ENCODE data around the gene TSC22D3.

The TSC22D3 gene

DNA sequence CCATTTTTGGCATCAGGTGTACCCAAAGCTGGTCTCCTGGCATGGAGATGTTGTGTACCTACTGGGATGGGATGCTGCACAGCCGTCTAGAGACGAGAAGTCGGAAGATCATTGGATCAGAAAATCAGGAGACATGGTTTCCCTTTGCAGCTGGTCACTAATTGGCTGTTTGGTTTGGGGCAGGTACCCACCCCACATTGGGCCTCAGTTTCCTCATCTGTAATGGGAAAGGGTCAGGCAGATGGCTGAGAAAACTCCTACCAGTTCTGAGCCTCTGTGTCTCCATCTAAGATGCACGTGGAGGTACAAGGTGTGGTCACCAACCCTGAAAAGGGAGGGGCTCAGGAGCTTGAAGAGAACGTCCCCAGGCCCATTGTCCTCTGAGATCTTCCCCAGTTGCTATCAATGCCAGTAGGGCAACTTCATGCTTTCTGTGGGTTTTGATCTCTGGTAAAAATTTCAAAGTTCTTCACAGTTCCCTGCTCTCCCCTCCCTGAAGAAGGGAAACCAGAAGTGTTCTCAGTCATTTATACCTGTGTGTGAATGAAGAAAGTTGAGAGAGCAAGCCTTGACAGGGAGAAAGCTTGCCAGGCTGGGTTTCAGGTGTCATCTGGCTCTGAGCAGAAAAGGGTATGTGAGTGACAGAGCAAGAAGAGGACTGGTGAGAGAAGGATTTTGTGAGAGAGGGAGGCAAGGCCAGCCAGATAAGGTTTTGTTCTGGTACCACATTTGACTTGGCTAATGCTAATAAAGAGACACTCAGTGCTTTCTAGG lies 15.1 kb downstream of the TSC22D3 start:
- DNase-seq (ENCODE audit: low read depth in 2 of 2), result no peak

DNA sequence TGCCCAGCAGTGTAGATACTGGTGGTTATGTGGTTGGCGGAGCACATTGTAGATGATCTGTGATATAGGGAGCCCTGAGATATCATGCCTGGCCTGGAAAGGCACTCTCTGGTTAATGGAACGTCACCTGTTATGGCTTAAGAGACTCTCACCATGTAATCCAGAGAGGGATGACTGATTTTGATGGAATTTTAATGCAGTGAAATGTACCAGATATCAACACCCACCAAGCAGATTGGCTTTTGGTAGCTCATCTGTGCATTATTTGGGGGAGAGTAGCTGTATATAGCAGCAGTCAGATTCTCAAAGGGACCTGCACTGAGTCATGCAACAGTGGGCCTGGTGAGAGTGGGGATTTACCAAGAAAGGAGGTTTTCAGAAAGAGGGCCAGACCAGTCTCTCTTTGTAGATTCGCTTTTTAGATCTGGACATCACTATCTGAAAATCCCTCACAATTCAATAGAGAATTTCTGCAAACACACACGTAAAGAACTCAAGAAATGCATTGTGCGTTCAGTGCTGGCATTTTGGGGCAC lies 17.3 kb downstream of the TSC22D3 start:
- no peak for DNase-seq (ENCODE audit: low read depth in 2 of 2)

DNA sequence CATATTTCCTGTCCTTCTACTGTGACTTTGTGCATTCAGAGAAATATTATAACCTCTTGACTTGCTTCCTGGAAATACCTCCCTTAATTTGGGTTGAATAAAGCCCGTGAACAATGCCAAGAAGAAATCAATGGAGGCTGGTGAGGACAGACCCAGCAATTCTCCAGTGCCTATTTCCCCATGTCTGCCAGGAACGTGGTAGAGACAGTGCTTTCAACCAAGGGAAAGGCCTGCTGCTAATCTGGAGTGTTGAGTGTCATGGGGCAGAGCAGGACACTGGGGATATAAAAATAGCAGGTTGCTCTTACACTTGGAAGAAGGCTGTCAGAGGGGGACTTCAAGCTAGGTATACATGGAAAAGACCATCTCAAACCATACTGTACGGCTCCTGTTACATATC lies 19.9 kb downstream of the TSC22D3 start:
- DNase-seq (ENCODE audit: low read depth in 2 of 2), result no peak

DNA sequence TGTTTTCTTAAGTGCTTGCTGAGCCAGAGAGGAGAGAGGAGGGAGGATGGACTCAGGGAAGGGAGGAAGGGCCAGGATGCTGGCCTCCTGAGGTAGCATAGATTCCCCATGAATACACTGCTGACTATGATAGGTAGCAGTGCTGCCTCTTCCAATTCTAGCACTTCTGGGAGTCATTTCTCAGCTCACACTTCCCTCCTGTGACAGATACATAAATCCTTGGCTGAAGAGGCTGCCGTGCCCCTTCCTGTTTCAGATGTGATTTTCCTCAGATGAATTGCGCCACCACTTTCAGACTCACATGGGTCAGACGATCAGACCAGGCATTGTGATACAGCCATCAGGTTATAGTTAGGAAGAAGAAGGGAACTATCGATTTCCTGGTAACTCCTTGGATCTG lies 22.4 kb downstream of the TSC22D3 start:
- no peak for DNase-seq (ENCODE audit: low read depth in 2 of 2)

DNA sequence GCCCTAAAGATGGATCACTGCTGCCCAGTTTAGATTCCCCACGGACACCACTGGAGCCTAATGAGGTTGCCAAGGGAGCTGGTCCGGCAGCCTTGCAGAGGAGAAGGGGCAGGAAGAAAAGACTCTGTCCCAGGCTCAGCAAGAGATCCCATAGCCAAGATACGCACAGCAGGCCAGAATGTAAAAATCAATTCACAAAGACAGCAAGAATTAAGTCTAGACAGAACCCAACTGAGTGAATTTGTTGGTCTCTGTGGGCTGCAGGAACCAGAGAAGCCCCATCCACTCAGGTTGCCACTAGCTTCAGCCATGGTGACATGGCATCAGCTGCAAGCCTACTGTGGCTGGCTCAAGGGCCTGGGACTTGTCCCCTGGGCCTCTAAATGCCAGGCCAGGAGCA lies 22.9 kb downstream of the TSC22D3 start:
- no peak for DNase-seq (ENCODE audit: low read depth in 2 of 2)

DNA sequence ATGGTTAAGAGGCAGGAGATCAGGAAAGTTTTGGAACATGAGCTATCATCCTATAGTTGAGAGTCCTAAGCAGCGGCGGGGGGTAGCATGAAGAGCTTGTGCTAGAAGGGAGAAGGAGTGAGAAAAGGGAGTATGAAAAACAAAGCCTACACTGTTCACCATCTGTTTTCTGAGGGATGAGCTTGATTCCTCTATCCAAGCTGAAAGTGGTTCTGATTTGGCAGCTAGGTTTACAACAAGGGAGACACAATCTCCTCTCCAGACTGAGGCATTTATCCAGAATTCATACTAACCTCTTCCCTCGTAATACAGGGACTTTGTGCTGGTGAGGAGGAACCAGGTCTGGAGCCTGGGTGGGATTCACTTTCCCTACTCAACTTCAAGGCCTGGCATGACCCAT lies 23.5 kb downstream of the TSC22D3 start:
- no peak for DNase-seq (ENCODE audit: low read depth in 2 of 2)

DNA sequence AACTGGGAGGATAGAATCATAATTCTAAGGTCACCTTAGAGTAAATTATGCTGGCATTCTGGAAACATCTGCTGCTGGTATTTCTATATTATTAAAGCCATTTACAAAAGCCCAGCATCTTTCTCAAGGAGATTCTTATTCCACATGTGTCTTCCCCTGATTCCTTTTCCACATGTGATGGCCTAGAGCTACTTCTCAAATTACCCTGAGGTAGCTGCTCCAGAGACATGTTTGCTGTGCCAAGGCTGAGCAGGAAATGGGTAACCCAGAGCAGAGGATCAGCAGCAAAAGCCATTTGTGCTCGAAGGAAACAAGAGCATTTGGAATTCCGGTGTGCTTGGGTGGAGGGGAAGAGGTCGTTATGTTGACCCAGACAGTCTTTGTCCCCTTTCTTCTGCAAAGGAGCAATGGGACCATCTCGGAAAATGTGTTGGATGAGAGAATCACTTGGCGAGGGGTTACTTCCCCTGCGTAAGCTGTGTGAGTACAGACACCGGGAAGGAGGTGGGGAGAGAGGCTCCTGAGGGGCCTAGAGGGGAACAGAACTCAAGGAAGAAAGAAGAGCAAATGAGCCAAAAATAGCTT lies 24.6 kb downstream of the TSC22D3 start:
- no peak for DNase-seq (ENCODE audit: low read depth in 2 of 2)

DNA sequence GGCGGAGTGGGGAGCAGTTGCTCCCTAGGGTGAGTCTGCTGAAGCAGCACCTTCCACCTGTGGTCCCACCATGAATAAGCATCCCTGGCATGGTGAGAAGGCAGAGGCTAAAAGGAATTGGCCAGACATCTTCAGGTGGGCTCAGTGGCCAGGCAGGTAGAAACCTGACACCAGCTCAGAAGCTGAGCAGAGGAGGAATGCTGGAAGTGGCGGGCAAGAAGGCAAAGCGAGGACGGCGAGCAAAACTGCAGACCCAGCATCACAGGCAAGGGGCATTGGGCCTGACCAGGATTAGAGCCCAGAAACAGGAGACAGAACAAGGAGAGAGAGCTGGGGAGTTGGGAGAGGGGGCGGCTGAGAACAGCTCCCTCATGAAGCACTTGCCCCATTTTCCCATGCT lies 25.3 kb downstream of the TSC22D3 start:
- no peak for DNase-seq (ENCODE audit: low read depth in 2 of 2)

DNA sequence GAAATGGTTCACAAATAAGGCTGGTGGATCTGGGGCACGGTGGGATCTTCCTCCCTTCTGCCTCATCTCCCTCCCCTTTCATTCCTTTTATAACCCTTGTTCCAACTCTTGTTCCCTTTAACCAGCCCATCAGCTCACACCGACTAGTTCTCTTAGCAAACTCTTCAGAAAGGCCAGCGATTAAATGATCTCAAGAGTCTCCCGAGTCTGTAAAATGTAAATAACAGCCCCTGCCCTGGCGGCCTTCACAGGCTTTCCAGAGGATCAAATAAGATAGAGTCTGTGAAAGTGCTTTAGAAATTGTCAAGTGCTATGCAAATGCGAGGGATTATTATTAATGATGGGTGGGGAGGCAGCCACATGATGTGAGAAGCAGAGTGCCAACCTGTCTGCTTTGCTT lies 27.1 kb downstream of the TSC22D3 start:
- DNase-seq (ENCODE audit: low read depth in 2 of 2), result no peak

DNA sequence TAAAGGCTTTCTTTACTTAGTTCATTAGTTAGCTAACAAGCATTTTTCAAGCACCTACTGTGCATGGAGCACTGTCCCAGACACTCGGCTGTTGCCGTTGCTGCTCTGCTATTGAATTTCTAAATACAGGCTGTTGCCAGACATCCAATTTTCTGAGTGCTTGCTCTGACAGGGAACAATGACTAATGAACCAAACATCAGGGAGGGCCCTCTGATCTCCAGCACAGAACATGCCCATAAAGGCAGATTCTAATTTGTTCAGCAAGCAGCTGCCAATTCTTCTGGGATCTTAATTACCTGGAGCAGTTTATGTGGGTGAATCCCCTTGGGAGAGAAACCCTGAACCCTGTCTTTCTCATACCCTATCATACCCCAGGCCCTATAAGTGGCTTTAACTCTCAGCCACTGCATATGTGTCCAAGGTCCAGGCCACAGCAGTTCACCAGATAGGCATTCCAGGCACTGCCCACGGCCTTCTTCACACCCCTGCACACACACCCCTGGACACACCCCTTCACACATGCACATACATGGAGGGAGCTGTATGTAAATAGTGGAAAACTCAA lies 27.9 kb downstream of the TSC22D3 start:
- DNase-seq (ENCODE audit: low read depth in 2 of 2), result no peak

DNA sequence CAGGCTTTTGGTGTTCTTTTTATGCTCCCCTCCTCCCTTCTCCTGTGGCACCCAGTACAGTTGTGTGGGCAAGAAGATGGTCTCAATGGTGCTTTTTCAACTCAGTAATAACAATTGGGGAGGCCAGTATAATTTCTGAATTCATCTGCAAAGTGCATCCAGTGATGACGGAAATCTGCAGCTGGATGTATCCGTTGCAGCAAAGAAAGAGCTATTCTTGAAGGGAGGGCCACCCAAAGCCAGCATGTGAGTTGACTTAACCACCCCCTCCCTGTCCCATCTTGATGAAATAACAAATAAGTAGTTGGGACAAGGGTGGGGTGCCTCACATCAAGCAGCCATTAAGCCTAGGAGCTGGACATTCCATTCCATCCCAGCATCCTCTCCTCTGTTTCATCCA lies 30.7 kb downstream of the TSC22D3 start:
- DNase-seq (ENCODE audit: low read depth in 2 of 2), result no peak

DNA sequence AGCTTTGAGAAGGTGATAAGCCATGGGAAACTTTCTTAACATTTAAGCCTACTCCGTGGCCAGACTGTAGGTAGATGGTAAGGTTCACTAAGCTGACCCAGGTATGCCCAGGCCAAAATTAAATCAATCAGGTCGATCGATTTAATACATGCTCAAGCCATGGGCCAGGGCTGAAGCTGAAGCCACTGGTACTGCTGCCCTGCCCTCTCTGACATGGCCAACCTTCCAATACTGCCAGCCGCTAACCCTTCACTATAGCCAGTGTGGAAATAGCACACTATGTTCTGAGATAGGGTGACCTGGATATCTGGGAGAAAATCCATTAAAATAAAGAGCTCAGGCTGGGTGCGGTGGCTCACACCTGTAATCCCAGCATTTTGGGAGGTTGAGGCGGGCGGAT lies 31.6 kb downstream of the TSC22D3 start:
- DNase-seq (ENCODE audit: low read depth in 2 of 2), result no peak

DNA sequence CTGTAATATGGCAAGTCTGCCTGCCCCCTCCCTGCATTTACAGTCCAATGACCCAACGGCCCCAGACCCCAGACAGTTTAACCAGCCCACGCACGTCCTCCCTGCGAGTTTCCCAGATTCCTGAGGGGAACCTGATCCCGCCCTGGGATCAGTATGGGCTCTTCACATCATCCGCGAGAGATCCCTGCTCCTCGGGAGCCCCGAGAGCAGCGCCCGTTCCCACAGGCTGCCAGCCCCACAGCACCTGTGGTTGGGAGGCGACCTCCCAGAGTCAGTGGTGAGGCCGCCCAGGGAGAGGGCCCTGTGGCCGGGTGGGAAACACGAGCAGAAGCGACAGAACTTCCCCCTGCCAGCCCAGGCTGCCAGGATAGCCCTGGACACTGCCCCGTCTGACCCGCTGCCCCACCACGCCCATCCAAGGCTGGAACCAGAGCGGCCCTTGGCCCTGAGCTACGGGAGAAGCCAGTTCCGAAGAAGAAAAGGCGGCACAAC lies 32.8 kb downstream of the TSC22D3 start:
- DNase-seq (ENCODE audit: low read depth in 2 of 2), result no peak

DNA sequence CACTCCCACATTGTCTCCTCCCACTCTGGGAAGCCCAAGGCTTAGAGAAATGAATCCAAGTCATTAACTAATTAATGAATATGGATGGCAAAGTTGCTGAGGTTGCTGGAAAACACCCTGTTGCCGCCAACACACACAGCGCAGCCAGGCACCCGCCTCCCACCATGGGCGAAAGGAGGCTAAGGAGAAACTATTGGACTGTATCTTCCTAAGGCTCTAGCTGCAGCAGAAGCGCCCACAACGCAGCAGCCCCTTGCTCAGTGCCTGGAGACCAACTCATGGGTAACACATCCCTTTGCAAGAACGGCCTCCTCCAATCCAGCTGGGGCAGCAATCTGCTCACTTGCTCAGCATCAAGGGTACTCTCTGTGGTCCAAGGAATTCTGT lies 34.2 kb downstream of the TSC22D3 start:
- no peak for DNase-seq (ENCODE audit: low read depth in 2 of 2)

DNA sequence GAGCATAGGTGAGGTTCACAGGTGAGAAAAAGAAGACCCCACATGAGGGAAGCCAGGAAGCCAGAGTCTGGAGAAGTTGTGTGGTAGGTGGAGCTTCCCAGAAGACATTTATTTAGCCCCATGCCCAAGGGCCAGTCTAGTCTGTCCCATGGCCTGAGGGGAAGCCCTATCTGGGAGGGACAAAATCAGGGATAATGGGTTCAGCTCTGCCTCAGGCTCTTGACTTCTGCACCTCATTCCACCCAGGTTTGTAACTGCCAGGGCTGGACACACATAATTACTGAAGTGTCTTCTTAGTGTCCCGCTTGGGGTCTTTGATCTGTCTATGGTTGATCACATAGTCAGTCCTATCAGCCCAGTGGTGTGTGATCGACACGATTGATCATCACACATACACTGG lies 36.0 kb downstream of the TSC22D3 start:
- no peak for DNase-seq (ENCODE audit: low read depth in 2 of 2)

DNA sequence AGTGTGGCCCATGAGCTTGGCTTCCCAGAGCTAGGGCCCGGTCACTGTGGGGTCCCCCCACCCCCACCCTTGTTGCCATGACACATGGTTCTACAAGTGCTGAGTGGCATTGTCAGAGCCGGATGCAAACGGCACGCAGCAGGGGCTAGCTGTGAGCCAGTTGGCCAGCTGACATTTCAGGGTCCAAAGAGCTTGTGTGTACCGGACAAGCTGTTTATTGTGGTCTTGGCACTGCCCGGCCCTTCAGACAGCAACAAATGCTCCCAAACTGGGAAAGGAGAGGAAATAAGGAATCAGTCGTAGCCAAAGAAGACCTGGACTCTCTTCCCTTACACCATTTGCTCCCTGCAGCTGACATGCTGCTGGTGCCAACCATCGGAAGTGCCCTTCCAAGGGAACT lies 36.8 kb downstream of the TSC22D3 start:
- DNase-seq (ENCODE audit: low read depth in 2 of 2), result no peak

DNA sequence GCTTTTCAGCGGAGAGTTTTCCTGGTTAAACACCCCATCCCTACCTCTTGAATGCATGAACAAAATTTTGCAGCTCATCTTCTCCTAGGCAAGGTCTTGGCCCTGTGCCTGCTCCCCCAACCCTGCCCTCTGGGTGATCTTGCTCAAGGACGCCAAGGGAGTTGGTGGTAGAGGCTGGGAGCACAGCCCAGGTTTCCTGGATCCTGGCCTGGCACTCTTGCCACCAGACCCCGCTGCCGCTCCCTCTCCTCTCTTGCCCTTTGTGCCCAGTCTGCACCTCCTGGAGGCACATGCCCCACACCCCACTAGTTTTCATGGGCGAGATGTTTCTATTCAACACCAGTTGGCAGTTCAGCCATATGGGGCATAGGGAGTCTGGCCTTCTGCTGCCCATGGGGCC lies 37.3 kb downstream of the TSC22D3 start:
- no peak for DNase-seq (ENCODE audit: low read depth in 2 of 2)

DNA sequence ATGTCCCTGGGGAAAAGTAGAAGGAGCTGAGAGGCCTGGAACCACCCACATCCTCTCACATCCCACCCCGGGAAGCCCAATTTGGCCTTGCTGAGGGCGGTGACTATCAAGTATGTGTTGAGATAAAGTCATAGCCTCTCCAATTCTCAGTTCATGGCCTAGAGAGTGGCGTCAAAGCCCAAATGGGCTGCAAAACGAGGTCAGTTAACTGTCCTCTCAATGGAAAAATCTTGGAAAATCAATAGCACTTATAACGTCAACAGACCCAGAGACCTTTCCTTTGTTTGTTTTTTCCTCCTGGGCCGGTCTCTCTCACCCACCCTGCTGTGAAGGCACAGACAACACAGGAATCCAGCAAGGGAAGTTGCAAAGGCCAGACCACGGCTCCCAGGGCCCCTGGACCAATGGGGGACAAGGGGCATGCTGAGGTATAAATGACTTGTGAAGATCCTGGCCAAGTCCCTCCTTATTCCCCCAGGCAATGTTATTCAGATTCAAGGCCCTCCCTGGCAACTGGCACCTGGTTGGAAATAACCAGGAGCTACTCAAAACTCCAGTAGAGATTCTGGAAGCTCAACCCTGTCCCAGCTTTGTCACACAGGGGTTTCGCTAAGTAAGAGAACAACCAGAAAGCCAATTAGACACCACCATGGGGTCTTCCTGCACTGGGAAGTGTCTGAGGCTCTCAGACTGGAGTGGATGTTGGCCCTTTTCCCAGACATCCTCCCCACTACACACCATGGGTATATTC lies 38.6 kb downstream of the TSC22D3 start:
- no peak for DNase-seq (ENCODE audit: low read depth in 2 of 2)

DNA sequence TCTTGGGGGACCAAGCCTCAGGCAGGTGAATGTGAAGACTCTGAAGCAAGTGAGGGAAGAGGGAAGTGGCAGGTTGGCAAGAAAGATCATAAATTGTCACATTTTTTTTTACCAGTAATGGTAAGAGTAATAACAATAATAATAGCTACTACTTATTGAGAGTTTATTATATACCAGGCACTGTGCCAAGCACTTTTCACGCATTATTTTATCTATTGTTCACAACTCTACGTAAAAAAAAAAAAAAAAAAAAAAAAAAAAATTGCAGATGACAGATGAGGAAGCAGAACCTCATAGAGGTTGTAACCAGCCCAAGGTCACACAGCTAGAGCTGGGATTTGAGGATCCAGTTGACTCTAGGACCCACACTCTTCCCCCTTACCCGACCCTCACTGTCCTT lies 40.9 kb downstream of the TSC22D3 start:
- no peak for DNase-seq (ENCODE audit: low read depth in 2 of 2)

DNA sequence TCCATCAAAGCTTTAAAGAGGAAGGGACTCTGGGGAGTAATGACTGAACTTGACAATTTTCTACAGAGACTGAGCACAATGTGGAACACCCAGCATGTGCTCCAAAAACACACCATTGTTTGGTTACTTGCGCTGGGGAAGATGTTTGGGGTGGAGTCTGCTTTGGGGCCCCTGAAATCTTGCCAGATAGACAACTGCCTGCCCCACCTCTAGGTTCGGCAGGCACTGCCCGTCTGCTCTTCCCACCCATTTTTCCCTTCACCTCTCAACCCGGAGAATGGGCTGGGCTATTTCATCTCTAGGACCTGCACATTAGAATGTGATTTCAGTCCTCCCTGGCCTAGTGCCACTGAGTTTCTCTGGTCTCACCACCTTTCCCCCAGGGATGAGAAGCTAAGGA lies 41.9 kb downstream of the TSC22D3 start:
- DNase-seq (ENCODE audit: low read depth in 2 of 2), result no peak

DNA sequence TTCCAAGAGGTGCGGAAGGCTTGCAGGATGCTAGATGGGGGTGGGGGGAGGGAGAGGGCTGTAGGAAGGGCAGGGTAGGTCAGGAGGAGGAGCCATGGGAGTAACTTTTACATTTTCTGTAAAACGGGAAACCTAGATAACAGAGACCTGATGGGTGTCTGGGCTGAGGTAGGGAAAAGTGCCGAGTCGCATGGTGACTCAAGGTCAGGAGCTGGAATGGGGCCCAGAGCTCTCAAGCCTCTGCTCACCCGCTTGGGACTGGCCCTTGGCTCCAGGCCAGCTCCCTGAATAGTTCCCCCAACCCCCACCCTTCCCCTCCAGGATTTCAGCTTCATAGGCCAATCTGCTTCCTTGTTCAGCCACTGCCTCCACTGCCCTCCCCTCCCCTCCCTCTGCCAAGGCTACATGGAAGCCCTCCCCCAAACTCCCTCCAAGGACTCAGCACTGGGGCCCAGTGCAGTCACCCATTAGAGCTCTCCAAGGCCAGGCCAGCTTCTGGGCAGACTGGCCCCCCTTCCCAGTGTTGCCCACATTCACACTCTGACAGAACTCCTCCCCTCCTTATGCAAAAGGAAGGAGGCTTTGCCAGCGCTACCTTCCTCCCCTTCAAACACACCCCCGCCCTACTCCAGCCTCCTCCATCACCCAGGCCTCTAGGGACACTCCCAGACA lies 43.6 kb downstream of the TSC22D3 start:
- no peak for DNase-seq (ENCODE audit: low read depth in 2 of 2)
